HG03095 (cell line): ENCODE data around the gene TNNI3K.
"Not testable (repeated sequence)": the region's sequence is repeated elsewhere in the genome, so short reads cannot be mapped to it uniquely, and the experiment has no call there.

Source experiments
- ATAC-seq: cut with Tn5 transposase; IDR thresholded peaks from one replicate; pipeline ENCODE4 v1.9.1; 2021; ENCODE audit warnings: moderate library complexity; ENCODE audit not compliant: unreplicated experiment

Gene TNNI3K

GRCh38 chr1:74235153-74235552, at the start of gene TNNI3K:
Gene TNNI3K, plus strand, starts transcription at chr1:74235387. Its CDS starts 65 bp downstream, at chr1:74235452.
- ATAC-seq, result no peak

- no peak for ATAC-seq
Observed at GRCh38 chr1:74193908-74194307, 41.3 kb upstream of the TNNI3K start.

- no peak for ATAC-seq
Observed at GRCh38 chr1:74195339-74195738, 39.8 kb upstream of the TNNI3K start.

- peak; percentile 19 for ATAC-seq
Observed at GRCh38 chr1:74197255-74197654, 37.9 kb upstream of the TNNI3K start.

GRCh38 chr1:74197657-74198552, 37.3 kb upstream of the TNNI3K start, which contains the start of the genes FPGT and LRRIQ3:
Gene FPGT, plus strand, starts transcription at chr1:74198242. Its CDS starts 37 bp downstream, at chr1:74198279.
Gene LRRIQ3, minus strand, starts transcription at chr1:74198176. Its CDS starts 14,492 bp downstream, at chr1:74183684.
- ATAC-seq, result peak; percentile 92

- no peak for ATAC-seq
Observed at GRCh38 chr1:74199504-74199903, 35.7 kb upstream of the TNNI3K start.

GRCh38 chr1:74205266-74205665, 29.9 kb upstream of the TNNI3K start:
- no peak for ATAC-seq

GRCh38 chr1:74215229-74215628, 20.0 kb upstream of the TNNI3K start:
- ATAC-seq, result no peak

- no peak for ATAC-seq
Observed at GRCh38 chr1:74222701-74223100, 12.5 kb upstream of the TNNI3K start.

GRCh38 chr1:74223453-74223852, 11.7 kb upstream of the TNNI3K start:
- ATAC-seq, result no peak

- no peak for ATAC-seq
Observed at GRCh38 chr1:74236440-74236839, 1.3 kb downstream of the TNNI3K start.

- no peak for ATAC-seq
Observed at GRCh38 chr1:74237035-74237434, 1.8 kb downstream of the TNNI3K start.

GRCh38 chr1:74237787-74238186, 2.6 kb downstream of the TNNI3K start:
- ATAC-seq, result no peak

- ATAC-seq, result no peak
Observed at GRCh38 chr1:74245168-74245772, 10.1 kb downstream of the TNNI3K start.

- ATAC-seq, result no peak
Observed at GRCh38 chr1:74246315-74246714, 11.1 kb downstream of the TNNI3K start.

- no peak for ATAC-seq
Observed at GRCh38 chr1:74247881-74248528, 12.8 kb downstream of the TNNI3K start.

GRCh38 chr1:74253243-74253824, 18.1 kb downstream of the TNNI3K start:
- ATAC-seq, result not testable (repeated sequence)

- no peak for ATAC-seq
Observed at GRCh38 chr1:74266001-74266400, 30.8 kb downstream of the TNNI3K start.

- ATAC-seq, result no peak
Observed at GRCh38 chr1:74271503-74271902, 36.3 kb downstream of the TNNI3K start.

- ATAC-seq, result no peak
Observed at GRCh38 chr1:74280642-74281396, 45.6 kb downstream of the TNNI3K start.
